Smooth muscle cell (in vitro differentiated cells): Measurements from ENCODE around the gene RALGAPB. TPM values are rescaled to one million over a fixed set of nuclear protein-coding genes. Genes with fewer than 3 reads are reported as not detected.
"Not testable (repeated sequence)": the region's sequence is repeated elsewhere in the genome, so short reads cannot be mapped to it uniquely, and the experiment has no call there.

Source experiments
- DNase-seq: peaks from one replicate; lab custom pipeline; 2025; ENCODE audit not compliant: unreplicated experiment; lab: John Stamatoyannopoulos, UW
- H2AFZ ChIP-seq: fragments of 200-600 bp; sonication (generic); 2 replicates; pipeline ENCODE4 v1.6.0; 2016; ENCODE audit warnings: antibody characterized with exemption, low read depth, mild to moderate bottlenecking
- H3F3A ChIP-seq: fragments of 200-600 bp; sonication (generic); 2 replicates; pipeline ENCODE4 v1.6.0; 2017; ENCODE audit warnings: antibody characterized with exemption, low read depth
- H3K27ac ChIP-seq: fragments of 200-600 bp; sonication (generic); 2 replicates; pipeline ENCODE4 v1.5.1; 2016; ENCODE audit warnings: low read depth, mild to moderate bottlenecking
- H3K27me3 ChIP-seq: fragments of 200-600 bp; sonication (generic); 2 replicates; pipeline ENCODE4 v1.6.1; 2016; ENCODE audit warnings: low read depth, mild to moderate bottlenecking
- H3K36me3 ChIP-seq: fragments of 200-600 bp; sonication (generic); 2 replicates; pipeline ENCODE4 v1.5.1; 2016; ENCODE audit warnings: low read depth
- H3K4me1 ChIP-seq: fragments of 200-600 bp; sonication (generic); 2 replicates; pipeline ENCODE4 v1.5.1; 2016; ENCODE audit warnings: low read depth
- H3K4me2 ChIP-seq: fragments of 200-600 bp; sonication (generic); 2 replicates; pipeline ENCODE4 v1.6.0; 2016; ENCODE audit warnings: mild to moderate bottlenecking
- H3K4me3 ChIP-seq: fragments of 200-600 bp; sonication (generic); 2 replicates; pipeline ENCODE4 v1.5.1; 2016; ENCODE audit warnings: mild to moderate bottlenecking
- H3K79me2 ChIP-seq: fragments of 200-600 bp; sonication (generic); 2 replicates; pipeline ENCODE4 v1.6.0; 2016; ENCODE audit warnings: low read depth, mild to moderate bottlenecking
- H3K9ac ChIP-seq: fragments of 200-600 bp; sonication (generic); 2 replicates; pipeline ENCODE4 v1.6.0; 2016; ENCODE audit warnings: low read depth
- H3K9me3 ChIP-seq: fragments of 200-600 bp; sonication (generic); replicated peaks from 2 replicates; pipeline ENCODE4 v1.5.1; 2016; ENCODE audit warnings: low read depth
- H4K20me1 ChIP-seq: fragments of 200-600 bp; sonication (generic); 2 replicates; pipeline ENCODE4 v1.6.0; 2016; ENCODE audit warnings: low read depth
- WGBS: methylation state at CpG from one replicate; pipeline ENCODE4 v1.1.7; 2016; ENCODE audit warnings: low lambda C conversion rate; 5-methylcytosine and 5-hydroxymethylcytosine counted together
- polyA plus RNA-seq: library from polyadenylated mRNA; unstranded; fragments of >200 nt; fragmentation: Nextera tagmentation; extraction: Ambion mirVana; gene quantifications from 2 replicates; pipeline ENCODE4 v1.2.1, GENCODE V29; 2016
- total RNA-seq: library from RNA; depleted of rRNA; stranded (reverse); fragments of >200 nt; gene quantifications from 2 replicates; pipeline ENCODE4 v1.2.3, GENCODE V29; 2014
- TF ChIP-seq, protein P1 (sequence below): fragments of 200-600 bp; sonication (generic); IDR thresholded peaks from 2 replicates; pipeline ENCODE4 v1.5.1; 2017; ENCODE audit warnings: borderline replicate concordance, mild to moderate bottlenecking, antibody characterized with exemption; ENCODE audit not compliant: insufficient read depth, poor library complexity, severe bottlenecking

RALGAPB gene
- total and polyA plus RNA-seq, 2 experiments from 2014 or later = 8.9 to 43.2 TPM

DNA sequence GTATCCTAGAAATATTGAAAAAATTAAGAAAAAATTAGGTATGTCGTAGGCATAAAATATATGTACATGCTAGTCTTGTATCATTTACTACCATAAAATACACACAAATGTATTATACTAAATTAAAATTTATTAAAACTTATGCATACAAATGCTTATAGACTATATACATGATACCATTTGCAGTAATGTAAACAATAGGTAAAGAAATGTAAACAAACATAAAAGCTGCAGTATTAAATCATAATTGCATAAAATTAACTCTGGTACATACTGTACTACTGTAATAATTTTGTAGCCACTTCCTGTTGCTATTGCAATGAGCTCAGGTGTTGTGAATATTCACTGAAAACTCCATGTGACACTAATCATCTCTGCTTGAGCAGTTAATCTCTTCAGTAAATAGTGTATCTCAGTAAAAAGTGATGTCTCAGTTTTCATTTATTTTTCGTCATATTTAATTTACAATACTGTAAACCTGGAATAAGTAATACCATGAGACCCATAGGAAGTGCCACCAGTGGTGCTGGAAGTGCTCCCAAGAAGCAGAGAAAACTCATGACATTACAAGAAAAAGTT lies 29.3 kb downstream of the RALGAPB start:
- Histone ChIP-seq H3K4me2 (no peak overlapping the region), H3K4me3 (no peak overlapping the region), H3K4me1 (no peaks in the 10 kb centered on the region), H3K9me3 (no peaks in the 10 kb centered on the region), H3K9ac (no peak overlapping the region), H3K79me2 (no peaks in the 10 kb centered on the region), H3K27ac (no peak overlapping the region), H4K20me1 (peaks cover 8% of the 10 kb centered on the region), H3F3A (no peaks in the 10 kb centered on the region), H2AFZ (no peak overlapping the region), H3K27me3 (no peaks in the 10 kb centered on the region), H3K36me3 (peaks cover 24% of the 10 kb centered on the region)
- whole genome bisulfite sequencing = 100% methylated on average over 2 of the region's 2 CpGs
- TF ChIP-seq, protein P1, sequence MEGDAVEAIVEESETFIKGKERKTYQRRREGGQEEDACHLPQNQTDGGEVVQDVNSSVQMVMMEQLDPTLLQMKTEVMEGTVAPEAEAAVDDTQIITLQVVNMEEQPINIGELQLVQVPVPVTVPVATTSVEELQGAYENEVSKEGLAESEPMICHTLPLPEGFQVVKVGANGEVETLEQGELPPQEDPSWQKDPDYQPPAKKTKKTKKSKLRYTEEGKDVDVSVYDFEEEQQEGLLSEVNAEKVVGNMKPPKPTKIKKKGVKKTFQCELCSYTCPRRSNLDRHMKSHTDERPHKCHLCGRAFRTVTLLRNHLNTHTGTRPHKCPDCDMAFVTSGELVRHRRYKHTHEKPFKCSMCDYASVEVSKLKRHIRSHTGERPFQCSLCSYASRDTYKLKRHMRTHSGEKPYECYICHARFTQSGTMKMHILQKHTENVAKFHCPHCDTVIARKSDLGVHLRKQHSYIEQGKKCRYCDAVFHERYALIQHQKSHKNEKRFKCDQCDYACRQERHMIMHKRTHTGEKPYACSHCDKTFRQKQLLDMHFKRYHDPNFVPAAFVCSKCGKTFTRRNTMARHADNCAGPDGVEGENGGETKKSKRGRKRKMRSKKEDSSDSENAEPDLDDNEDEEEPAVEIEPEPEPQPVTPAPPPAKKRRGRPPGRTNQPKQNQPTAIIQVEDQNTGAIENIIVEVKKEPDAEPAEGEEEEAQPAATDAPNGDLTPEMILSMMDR = no peak
- no peak for DNase-seq

DNA sequence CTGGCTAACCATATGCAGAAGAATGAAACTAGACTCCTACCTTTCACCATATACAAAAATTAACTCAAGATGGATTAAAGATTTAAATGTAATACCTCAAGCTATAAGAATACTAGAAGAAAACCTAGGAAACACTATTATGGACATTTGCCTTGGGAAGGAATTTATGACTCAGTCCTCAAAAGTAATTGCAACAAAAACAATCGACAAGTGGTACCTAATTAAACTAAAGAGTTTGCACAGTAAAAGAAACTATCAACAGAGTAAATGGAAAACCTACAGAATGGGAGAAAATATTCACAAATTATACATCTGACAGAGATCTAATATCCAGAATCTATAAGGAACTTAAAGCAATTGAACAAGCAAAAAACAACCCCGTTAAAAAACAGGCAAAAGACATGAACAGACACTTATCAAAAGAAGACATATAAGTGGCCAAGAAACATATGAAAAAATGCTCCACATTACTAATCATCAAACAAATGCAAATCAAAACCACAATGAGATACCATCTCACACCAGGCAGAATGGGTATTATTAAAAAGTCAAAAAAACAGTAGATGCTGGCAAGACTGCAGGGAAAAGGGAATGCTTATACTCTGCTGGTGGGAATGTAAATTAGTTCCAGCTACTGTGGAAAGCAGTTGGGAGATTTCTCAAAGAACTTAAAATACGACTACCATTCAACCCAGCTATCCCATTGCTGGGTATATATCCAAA lies 31.9 kb downstream of the RALGAPB start:
- Histone ChIP-seq H2AFZ (no peak overlapping the region), H3K4me3 (no peak overlapping the region), H3K9me3 (no peaks in the 10 kb centered on the region), H3K36me3 (peaks cover 14% of the 10 kb centered on the region), H4K20me1 (peaks cover 7% of the 10 kb centered on the region), H3K27ac (no peak overlapping the region), H3K27me3 (no peaks in the 10 kb centered on the region), H3K79me2 (no peaks in the 10 kb centered on the region), H3K4me2 (no peak overlapping the region), H3K4me1 (no peaks in the 10 kb centered on the region), H3K9ac (no peak overlapping the region), H3F3A (no peaks in the 10 kb centered on the region)
- TF ChIP-seq, protein P1 = no peak
- no peak for DNase-seq
- 93% methylated on average over 3 of the region's 3 CpGs for WGBS

DNA sequence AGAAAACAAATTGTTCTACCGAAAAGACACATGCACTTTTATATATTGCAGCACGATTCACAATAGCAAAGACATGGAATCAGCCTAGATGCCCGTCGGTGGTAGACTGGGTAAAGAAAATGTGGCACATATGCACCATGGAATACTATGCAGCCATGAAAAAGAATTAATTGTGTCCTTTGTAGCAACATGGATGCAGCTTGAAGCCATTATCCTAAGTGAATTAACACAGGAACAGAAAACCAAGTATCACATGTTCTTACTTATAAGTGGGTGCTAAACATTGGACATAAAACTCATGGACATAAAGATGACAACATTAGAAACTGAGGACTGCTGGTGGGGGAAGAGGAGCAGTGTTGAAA lies 32.4 kb downstream of the RALGAPB start:
- Histone ChIP-seq H3K4me2 (no peak overlapping the region), H3K9me3 (no peaks in the 10 kb centered on the region), H3K4me3 (no peak overlapping the region), H3K9ac (no peak overlapping the region), H3F3A (no peaks in the 10 kb centered on the region), H2AFZ (no peak overlapping the region), H3K27ac (no peak overlapping the region), H3K36me3 (peaks cover 9% of the 10 kb centered on the region), H4K20me1 (peaks cover 7% of the 10 kb centered on the region), H3K27me3 (no peaks in the 10 kb centered on the region), H3K79me2 (no peaks in the 10 kb centered on the region), H3K4me1 (no peaks in the 10 kb centered on the region)
- TF ChIP-seq, protein P1 = no peak
- 99% methylated on average over 4 of the region's 4 CpGs for whole genome bisulfite sequencing
- no peak for DNase-seq

DNA sequence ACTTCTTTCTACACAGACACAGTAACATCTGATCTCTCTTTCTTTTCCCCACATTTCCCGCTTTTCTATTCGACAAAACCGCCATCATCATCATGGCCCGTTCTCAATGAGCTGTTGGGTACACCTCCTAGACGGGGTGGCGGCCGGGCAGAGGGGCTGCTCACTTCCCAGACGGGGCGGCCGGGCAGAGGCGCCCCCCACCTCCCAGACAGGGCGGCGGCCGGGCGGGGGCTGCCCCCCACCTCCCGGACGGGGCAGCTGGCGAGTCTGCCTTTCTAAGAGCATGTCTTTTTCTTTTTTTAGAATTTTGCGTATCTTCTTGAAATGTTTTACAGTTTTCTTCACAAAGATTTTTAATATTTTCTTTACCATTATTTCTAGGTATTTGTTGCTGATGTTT lies 39.1 kb downstream of the RALGAPB start:
- peaks cover 20% of the 10 kb centered on the region for H3K79me2 ChIP-seq
- not testable (repeated sequence) for DNase-seq, H3K27me3 ChIP-seq, H3K9ac ChIP-seq, H3K4me3 ChIP-seq, H3K4me1 ChIP-seq, H3F3A ChIP-seq, H3K4me2 ChIP-seq, H3K27ac ChIP-seq, H3K9me3 ChIP-seq, H3K36me3 ChIP-seq, H2AFZ ChIP-seq
- 98% methylated on average over 19 of the region's 19 CpGs for WGBS
- H4K20me1 ChIP-seq = peaks cover 33% of the 10 kb centered on the region
